ENCODE results near the gene C16orf95.
A peak's percentile ranks its signal among the peaks of the same experiment; 100 is the strongest.

The C16orf95 gene

DNA sequence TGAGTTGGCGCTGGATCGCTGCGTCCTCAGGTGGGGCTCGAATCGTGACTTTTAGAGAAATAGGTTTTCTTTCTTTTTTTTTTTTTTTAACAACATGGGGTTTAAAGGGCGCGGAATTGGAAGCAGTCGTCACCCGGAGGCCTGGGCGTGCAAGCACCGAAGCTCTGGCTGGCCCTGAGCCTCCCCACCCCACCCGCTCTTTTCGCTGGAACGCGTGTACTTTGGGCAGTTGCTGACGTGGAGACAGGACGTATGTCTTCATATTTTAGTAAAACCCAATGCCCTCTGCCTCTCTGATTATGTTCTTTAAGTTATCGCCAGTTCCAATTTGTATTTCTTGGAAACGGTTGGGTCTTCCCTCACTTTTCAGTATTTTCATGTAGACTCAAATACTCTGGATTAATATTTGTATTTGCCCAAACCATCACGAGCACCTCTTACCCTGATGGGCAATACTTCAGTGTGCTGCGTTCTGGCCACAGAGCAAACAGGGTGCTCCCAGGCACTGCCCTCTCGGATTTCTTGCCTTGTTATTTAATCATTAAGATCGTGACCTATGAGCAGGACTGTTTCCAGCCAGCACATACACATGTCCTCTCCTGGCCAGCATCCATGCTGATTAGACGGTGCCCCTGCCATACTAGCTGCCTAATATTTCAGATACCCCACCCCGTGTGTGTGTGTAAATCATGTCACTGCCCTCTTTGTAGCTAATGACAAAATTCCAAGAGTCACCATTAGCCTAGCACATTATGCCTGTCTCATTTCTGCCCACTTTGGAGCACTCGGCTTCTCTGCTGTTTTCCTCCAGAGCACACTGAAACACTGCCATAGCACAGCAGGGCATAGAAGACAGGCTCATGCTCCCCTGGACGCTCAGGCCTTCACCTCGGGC, 805 bp upstream of the C16orf95 start:
- H3K27ac ChIP-seq = peak overlapping the region; percentile 55
- TF ChIP-seq, protein P1, sequence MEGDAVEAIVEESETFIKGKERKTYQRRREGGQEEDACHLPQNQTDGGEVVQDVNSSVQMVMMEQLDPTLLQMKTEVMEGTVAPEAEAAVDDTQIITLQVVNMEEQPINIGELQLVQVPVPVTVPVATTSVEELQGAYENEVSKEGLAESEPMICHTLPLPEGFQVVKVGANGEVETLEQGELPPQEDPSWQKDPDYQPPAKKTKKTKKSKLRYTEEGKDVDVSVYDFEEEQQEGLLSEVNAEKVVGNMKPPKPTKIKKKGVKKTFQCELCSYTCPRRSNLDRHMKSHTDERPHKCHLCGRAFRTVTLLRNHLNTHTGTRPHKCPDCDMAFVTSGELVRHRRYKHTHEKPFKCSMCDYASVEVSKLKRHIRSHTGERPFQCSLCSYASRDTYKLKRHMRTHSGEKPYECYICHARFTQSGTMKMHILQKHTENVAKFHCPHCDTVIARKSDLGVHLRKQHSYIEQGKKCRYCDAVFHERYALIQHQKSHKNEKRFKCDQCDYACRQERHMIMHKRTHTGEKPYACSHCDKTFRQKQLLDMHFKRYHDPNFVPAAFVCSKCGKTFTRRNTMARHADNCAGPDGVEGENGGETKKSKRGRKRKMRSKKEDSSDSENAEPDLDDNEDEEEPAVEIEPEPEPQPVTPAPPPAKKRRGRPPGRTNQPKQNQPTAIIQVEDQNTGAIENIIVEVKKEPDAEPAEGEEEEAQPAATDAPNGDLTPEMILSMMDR (conservative IDR thresholded peaks at IDR 0.05) = no peak

DNA sequence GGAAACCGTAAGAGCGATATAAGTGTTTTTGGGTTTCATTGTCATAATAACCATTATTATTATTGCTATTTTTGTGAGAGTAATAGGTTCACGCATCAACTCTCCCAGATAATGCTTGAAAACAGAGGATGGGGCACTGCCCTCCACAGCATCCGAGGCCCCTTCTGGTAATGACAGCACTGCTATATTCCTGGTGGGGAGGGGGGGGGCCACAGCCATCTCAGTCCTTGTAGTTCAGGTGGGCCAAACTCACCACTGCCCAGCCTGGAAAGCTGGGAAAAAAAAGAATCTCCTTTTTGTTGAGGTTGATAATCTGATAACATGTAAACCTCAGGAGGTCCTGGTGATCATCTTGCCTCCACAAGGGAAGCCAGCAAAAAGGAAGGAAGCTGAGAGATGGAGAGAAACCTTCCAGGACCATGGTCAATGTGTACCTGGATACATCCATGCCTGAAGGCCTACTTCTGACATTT, 706 bp downstream of the C16orf95 start:
- peak overlapping the region; percentile 55 for H3K27ac ChIP-seq
- TF ChIP-seq, protein P1 (conservative IDR thresholded peaks at IDR 0.05) = no peak

DNA sequence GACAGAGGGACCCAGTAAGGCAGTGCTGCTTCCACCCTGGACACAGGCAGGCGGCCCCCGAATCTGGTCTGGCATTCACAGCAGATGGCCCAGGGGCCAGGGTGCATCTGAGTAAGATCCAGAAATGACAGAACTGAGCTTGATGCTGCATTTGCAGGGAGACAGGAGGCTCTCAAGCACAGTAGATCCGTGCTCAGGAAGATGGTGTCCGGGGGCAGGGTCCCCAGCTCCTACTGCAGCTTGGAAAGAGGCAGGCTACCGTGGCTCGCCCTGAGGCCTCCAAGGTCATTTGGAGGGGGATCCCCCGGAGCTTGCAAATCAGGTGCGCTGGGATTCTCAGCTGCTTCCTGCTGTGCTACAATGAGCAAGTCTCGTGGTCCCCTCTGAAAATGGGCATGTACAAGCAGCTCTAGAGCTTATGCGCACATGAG, 2.2 kb downstream of the C16orf95 start:
- H3K27ac ChIP-seq = no peak overlapping the region
- TF ChIP-seq, protein P1 (conservative IDR thresholded peaks at IDR 0.05) = no peak

DNA sequence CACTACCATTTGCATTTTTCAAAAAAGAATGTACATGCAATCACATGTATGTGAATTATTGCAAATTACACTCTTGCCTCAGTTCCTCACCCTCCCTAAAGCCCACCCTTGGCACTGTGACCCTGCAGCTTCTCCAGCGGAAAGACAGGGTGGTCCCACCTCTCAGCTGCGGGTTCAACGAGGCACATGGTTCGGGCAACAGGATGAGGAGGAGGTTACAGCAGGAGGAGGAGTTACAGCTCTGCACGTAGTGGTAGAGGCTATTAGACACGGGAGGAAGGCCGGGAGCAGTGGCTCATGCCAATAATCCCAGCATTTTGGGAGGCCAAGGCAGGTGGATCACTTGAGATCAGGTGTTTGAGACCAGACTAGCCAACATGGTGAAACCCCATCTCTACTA, 5.2 kb downstream of the C16orf95 start:
- TF ChIP-seq, protein P1 (conservative IDR thresholded peaks at IDR 0.05) = no peak
- no peak overlapping the region for H3K27ac ChIP-seq

DNA sequence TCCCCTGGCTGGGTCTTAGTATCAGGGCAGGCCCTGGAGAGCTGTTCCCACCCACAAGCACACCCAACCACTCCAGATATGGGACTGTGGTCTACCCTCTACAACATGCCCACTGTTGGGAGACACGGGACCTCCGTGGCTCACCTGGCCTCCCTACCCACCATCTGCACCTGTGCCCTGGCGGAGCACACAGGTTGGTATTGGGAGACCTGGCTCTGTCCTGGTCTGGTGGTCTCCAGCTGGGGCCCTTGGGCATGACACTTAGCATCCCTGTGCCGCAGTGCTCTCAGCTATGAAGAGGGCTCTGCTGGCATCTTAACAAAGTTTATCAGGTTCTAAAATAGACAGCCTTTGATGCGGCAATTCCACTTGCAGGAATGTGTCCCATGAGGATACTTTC, 5.8 kb downstream of the C16orf95 start:
- H3K27ac ChIP-seq = no peak overlapping the region
- TF ChIP-seq, protein P1 (conservative IDR thresholded peaks at IDR 0.05) = no peak

DNA sequence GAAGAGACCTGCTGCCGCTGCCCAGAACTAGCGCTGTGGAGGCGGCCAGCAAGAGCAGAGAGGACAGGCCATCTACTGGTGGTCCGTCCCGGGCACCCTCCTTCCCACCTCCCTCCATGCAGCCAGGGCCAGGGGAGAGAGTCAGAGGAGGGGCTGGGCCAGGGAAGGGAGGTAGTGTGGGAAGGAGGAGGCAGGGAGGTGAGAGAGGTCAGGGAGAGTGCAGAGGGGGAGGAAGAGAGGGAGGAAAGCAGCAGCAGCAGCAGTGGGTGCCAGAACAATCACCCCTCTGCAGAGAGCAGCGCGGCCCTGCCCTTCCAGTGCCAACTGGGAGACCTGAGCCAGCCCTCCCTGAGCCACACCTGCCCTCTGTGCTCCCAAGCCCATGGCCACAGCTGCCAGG, 6.6 kb downstream of the C16orf95 start:
- TF ChIP-seq, protein P1 (conservative IDR thresholded peaks at IDR 0.05) = no peak
- no peak overlapping the region for H3K27ac ChIP-seq

DNA sequence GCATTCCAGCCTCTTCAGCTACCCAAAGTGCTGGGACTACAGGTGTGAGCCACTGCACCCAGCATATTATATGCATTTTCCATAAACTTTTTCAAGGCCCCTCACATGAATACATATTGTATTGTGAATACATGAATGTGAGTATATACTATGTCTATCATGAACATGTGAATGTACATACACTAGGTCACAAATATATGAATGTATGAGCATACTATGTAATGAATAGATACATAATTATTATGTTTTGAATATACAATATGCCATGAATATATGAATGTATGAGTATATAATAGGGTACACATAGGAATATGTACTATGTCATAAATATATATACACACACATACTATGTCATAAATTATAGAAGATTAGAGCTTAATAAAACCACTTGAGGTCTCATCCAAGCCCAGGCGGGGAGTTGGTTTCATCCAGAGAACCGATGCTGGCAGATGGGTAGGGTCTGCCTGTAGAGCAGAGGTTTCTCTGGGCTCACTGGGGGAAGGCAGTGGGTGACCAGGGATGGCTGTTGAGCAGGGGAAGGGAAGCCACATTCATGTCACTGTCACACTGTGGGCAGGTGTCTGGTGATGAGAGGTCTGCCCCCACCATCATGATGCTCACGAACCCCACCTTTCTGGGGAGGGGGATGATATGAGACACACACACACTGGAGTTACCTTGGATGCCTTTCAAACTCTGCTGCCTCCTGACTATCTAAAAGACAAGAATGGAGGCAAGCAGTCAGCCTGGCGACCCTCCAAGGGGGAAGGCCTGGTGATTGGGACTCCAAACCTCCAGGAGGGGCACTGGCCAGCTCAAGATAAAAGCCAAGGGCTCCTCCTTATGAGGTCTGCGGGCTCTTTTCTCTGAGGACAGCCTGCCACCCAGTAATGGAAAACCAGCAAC, 7.3 kb downstream of the C16orf95 start:
- H3K27ac ChIP-seq = no peak overlapping the region
- TF ChIP-seq, protein P1 (conservative IDR thresholded peaks at IDR 0.05) = no peak

Measured in VCaP (cell line).